GM06990 (cell line): ENCODE data around the gene GPR146.

Source experiments
- DNase-seq: peaks from one replicate; pipeline ENCODE4 v3.0.0-alpha.2; 2011; ENCODE audit not compliant: insufficient read length; ENCODE audit errors: extremely low read depth
- H3K27me3 ChIP-seq: replicated peaks from 2 replicates; pipeline ENCODE4 v1.6.0; 2011; ENCODE audit warnings: low read length; ENCODE audit not compliant: control insufficient read depth, insufficient read depth
- H3K36me3 ChIP-seq: 2 replicates; pipeline ENCODE4 v1.5.1; 2011; ENCODE audit warnings: low read length; ENCODE audit not compliant: control insufficient read depth, insufficient read depth
- H3K4me3 ChIP-seq: replicated peaks from 2 replicates; pipeline ENCODE4 v1.5.1; 2011; ENCODE audit warnings: low read depth, mild to moderate bottlenecking, control low read depth, low read length
- TF ChIP-seq, protein P1 (sequence below): IDR thresholded peaks from 2 replicates; pipeline ENCODE4 v1.5.1; 2011; ENCODE audit warnings: low read length, control low read depth, mild to moderate bottlenecking, inconsistent platforms; ENCODE audit not compliant: insufficient read depth, poor library complexity, severe bottlenecking

The GPR146 gene

GRCh38 chr7:1058821-1059199 is 14.5 kb downstream of the GPR146 start:
- TF ChIP-seq, protein P1, sequence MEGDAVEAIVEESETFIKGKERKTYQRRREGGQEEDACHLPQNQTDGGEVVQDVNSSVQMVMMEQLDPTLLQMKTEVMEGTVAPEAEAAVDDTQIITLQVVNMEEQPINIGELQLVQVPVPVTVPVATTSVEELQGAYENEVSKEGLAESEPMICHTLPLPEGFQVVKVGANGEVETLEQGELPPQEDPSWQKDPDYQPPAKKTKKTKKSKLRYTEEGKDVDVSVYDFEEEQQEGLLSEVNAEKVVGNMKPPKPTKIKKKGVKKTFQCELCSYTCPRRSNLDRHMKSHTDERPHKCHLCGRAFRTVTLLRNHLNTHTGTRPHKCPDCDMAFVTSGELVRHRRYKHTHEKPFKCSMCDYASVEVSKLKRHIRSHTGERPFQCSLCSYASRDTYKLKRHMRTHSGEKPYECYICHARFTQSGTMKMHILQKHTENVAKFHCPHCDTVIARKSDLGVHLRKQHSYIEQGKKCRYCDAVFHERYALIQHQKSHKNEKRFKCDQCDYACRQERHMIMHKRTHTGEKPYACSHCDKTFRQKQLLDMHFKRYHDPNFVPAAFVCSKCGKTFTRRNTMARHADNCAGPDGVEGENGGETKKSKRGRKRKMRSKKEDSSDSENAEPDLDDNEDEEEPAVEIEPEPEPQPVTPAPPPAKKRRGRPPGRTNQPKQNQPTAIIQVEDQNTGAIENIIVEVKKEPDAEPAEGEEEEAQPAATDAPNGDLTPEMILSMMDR: no peak
- no peak for DNase-seq
- Histone ChIP-seq H3K36me3 (peaks cover under 1% of the 10 kb centered on the region), H3K27me3 (no peaks in the 10 kb centered on the region), H3K4me3 (no peak overlapping the region)

- TF ChIP-seq, protein P1: no peak
- peak; percentile 68 for DNase-seq
- Histone ChIP-seq H3K36me3 (no peaks in the 10 kb centered on the region; the same call in none of the 2 replicates), H3K27me3 (no peaks in the 10 kb centered on the region), H3K4me3 (no peak overlapping the region)
Measured at GRCh38 chr7:1059200-1060091, 15.1 kb downstream of the GPR146 start.

GRCh38 chr7:1060315-1061072 is 16.1 kb downstream of the GPR146 start:
- H3K27me3 ChIP-seq: no peaks in the 10 kb centered on the region
- H3K36me3 ChIP-seq: no peaks in the 10 kb centered on the region; the same call in none of the 2 replicates
- DNase-seq: peak; percentile 46
- no peak overlapping the region for H3K4me3 ChIP-seq
- TF ChIP-seq, protein P1: no peak

- TF ChIP-seq, protein P1: no peak
- no peak for DNase-seq
- no peak overlapping the region for H3K4me3 ChIP-seq
Measured at GRCh38 chr7:1061180-1061579, 16.8 kb downstream of the GPR146 start.

DNA sequence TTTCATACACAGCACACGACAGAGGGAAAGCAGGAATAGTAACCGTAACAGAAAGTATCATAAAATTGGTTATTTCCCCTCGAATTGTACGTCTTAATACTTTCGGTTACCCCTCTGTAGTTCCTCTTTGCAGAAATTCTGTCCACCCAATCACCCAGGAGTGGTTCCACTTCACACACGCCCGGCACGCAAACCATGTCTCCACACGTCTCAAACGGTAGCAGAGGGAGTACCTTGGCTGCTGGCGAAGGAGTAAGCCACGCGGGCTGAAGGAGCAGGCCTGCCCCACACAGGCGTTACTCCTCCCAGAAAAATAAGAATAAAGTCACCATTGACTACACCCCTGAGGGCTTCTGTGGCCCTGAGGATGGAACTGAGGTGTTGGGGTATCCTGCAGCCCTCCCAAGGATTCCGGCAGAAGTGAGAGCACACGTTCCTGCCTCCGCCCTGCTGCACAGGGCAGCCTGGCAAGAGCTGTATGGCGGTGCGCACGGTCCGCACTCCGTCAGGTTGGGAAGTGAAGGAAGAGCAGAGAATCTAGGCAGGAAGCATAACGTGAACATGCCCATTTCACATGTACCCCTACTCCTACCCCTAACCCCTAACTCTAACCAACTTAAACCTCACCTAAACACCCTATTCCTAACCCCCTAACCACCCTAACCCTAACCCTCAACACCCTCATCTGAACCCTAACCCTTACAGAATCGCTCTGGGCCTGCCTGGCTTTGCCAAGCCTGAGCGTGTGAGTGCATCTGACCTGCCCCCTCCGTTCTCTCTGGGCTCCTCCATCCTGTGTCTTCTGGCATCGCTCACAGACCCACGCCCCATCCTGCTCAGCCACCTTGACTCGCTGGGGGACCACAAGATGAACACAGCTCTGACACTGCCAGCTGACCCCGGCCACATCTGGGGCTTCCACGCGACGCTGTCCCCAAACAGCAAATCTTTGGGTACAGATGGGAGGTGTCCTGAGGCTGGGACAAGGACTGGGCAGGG is 18.2 kb downstream of the GPR146 start:
- TF ChIP-seq, protein P1: no peak
- H3K27me3 ChIP-seq: no peaks in the 10 kb centered on the region
- peak; percentile 60 for DNase-seq
- H3K36me3 ChIP-seq: no peaks in the 10 kb centered on the region; the same call in 1 of the 2 replicates
- H3K4me3 ChIP-seq: no peak overlapping the region

More at GRCh38 chr7:1061180-1061579, 16.8 kb downstream of the GPR146 start:
- no peaks in the 10 kb centered on the region for H3K27me3 ChIP-seq
- no peaks in the 10 kb centered on the region; the same call in none of the 2 replicates for H3K36me3 ChIP-seq
